Regular cardiac myocyte (primary cell): ENCODE results near the gene BEND2. TPM values are rescaled to one million over a fixed set of nuclear protein-coding genes. Genes with fewer than 3 reads are reported as not detected.

Experiments used
- total RNA-seq: library from RNA; depleted of rRNA; stranded (reverse); fragments of >200 nt; gene quantifications from 2 replicates; pipeline ENCODE4 v1.2.3, GENCODE V29; 2014

The BEND2 gene
- total RNA-seq: not detected in 2 replicates

GRCh38 chrX:18220786-18221185 lies at the start of gene BEND2:
BEND2 (minus strand) TSS chrX:18220886; CDS start chrX:18220750, 136 bp downstream.

Other genes starting within 250 kb of the BEND2 start
- 0.56 and 1.3 TPM in 2 replicates for gene SCML2, start 133.8 kb upstream of the BEND2 start, total RNA-seq
- gene CDKL5, start 204.7 kb upstream of the BEND2 start, total RNA-seq: 1.9 and 3.7 TPM in 2 replicates